Caco-2 (cell line): ENCODE data around the gene FHDC1. TPM values are rescaled to one million over a fixed set of nuclear protein-coding genes. Genes with fewer than 3 reads are reported as not detected.

Experiments
- BruUV-seq: library from RNA; stranded (reverse); fragments of 400-500 nt; replicated peaks from 2 replicates; lab custom pipeline; 2021; lab: Mats Ljungman, UMichigan
- CTCF ChIA-PET: fragments of 300-600 bp; sonication (Branson Sonifier 250); formaldehyde crosslinking; loops from one replicate; lab custom pipeline; 2022; ENCODE audit warnings: antibody characterized with exemption; lab: Charles Lee
- POLR2A ChIA-PET: fragments of 300-600 bp; sonication (Branson Sonifier 250); formaldehyde crosslinking; loops from one replicate; lab custom pipeline; 2022; ENCODE audit warnings: antibody characterized with exemption; lab: Charles Lee
- DNase-seq, 2 experiments: peaks; one replicate each; pipeline versions ENCODE4 v3.0.0 to v3.0.0-alpha.2; 2020 to 2022
- H3K27me3 ChIP-seq: replicated peaks from 2 replicates; pipeline ENCODE4 v1.6.0; 2011; ENCODE audit warnings: low read length; ENCODE audit not compliant: control insufficient read depth, insufficient read depth
- H3K36me3 ChIP-seq: 2 replicates; pipeline ENCODE4 v1.5.1; 2011; ENCODE audit warnings: low read length; ENCODE audit not compliant: control insufficient read depth, insufficient read depth
- H3K4me1 ChIP-seq: fragments of 250-450 bp; sonication (Bioruptor Pico); 2 replicates; pipeline ENCODE4 v1.5.1; 2020; ENCODE audit warnings: mild to moderate bottlenecking
- H3K4me3 ChIP-seq: 2 replicates; pipeline ENCODE4 v1.5.1; 2011; ENCODE audit warnings: low read depth, mild to moderate bottlenecking, control low read depth, low read length
- H3K9me3 ChIP-seq: fragments of 250-450 bp; sonication (Bioruptor Pico); 2 replicates; pipeline ENCODE4 v1.5.1; 2020; ENCODE audit warnings: mild to moderate bottlenecking, moderate library complexity
- H3K27ac Mint-ChIP-seq: one replicate; pipeline ENCODE4 v1.8.0; 2022; ENCODE audit warnings: mixed read lengths; ENCODE audit not compliant: unreplicated experiment
- H3K27me3 Mint-ChIP-seq: one replicate; pipeline ENCODE4 v1.8.0; 2022; ENCODE audit warnings: mixed read lengths; ENCODE audit not compliant: insufficient read depth, unreplicated experiment
- H3K36me3 Mint-ChIP-seq: one replicate; pipeline ENCODE4 v1.8.0; 2022; ENCODE audit warnings: mild to moderate bottlenecking, mixed read lengths; ENCODE audit not compliant: insufficient read depth, unreplicated experiment
- H3K4me1 Mint-ChIP-seq: one replicate; pipeline ENCODE4 v1.8.0; 2022; ENCODE audit warnings: low read depth, mixed read lengths; ENCODE audit not compliant: unreplicated experiment
- H3K4me3 Mint-ChIP-seq: one replicate; pipeline ENCODE4 v1.8.0; 2022; ENCODE audit warnings: mild to moderate bottlenecking, moderate library complexity, mixed read lengths; ENCODE audit not compliant: unreplicated experiment
- H3K9me3 Mint-ChIP-seq: one replicate; pipeline ENCODE4 v1.8.0; 2022; ENCODE audit warnings: mixed read lengths; ENCODE audit not compliant: unreplicated experiment
- CTCF ChIP-seq, 2 experiments: fragments of 200-600 bp in 1 of 2; IDR thresholded peaks; 1 replicate in 1 of 2; 2 replicates in 1 of 2; pipeline versions ENCODE4 v1.5.1 to v1.8.0; 2011 to 2022; ENCODE audit warnings: antibody characterized with exemption in 1 of 2, control low read depth in 1 of 2, inconsistent platforms in 1 of 2, low read depth in 1 of 2, low read length in 1 of 2, mild to moderate bottlenecking in 1 of 2, moderate library complexity in 1 of 2; ENCODE audit not compliant: insufficient read depth in 1 of 2, severe bottlenecking in 1 of 2, unreplicated experiment in 1 of 2
- intact Hi-C: fragments of 100-400 bp; cut with micrococcal nuclease; formaldehyde crosslinking; loops from one replicate; pipeline ENCODE4 v1.10.0; 2022; ENCODE audit not compliant: unreplicated experiment
- total RNA-seq: library from RNA; stranded (reverse); gene quantifications from 2 replicates; pipeline ENCODE4 v1.2.3, GENCODE V29; 2022

The FHDC1 gene
- total RNA-seq, 1 experiment from 2014 or later: 1.4 TPM

- Histone ChIP-seq H3K27me3 (no peaks in the 10 kb centered on the region), H3K4me3 (no peak overlapping the region), H3K4me1 (no peaks in the 10 kb centered on the region; the same call in 1 of the 2 replicates), H3K9me3 (no peaks in the 10 kb centered on the region), H3K36me3 (no peaks in the 10 kb centered on the region)
- no peaks in the 10 kb centered on the region for H3K36me3 Mint-ChIP-seq
- no peak for TF ChIP-seq CTCF (IDR thresholded peaks at IDR 0.05; ENCODE audit: insufficient read depth in 1 of 2, low read depth in 1 of 2, low read length in 1 of 2, severe bottlenecking in 1 of 2, unreplicated experiment in 1 of 2)
- BruUV-seq: no TSS peak
- ChIA-PET POLR2A (no interaction called here), CTCF (interaction anchor here (0.5 kb wide), 1 partner anchor 128 kb away, joined by 3 read pairs; no protein-coding TSS in a partner anchor)
- no peaks in the 10 kb centered on the region for H3K9me3 Mint-ChIP-seq
- no peak overlapping the region for H3K4me3 Mint-ChIP-seq
- DNase-seq: no peak
- H3K27me3 Mint-ChIP-seq: no peaks in the 10 kb centered on the region
- no peak overlapping the region for H3K27ac Mint-ChIP-seq
- intact Hi-C loops: loop anchor here (5.0 kb wide), 1 partner anchor 62 kb away; the partner anchor contains the start of gene FHDC1
- H3K4me1 Mint-ChIP-seq: peaks cover 7% of the 10 kb centered on the region
These were observed 63.4 kb downstream of the FHDC1 start for GRCh38 chr4:152999346-153000075.

DNA sequence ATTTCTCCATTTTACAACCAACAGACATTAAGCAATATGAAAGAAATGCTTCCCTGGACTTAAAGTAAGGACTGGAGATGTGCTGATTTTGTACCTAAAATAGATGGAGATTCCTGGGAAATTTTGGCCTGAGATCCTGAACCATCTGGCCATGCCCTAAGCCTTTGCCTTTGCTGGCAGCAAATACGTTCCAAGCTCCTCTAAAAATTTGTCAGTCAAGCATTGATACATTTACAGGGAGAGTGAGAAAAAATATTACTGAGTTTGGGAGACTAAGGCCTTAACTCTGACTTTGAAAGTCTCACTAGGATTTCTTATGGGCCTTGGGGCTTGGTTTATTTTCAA, 63.9 kb downstream of the FHDC1 start:
- DNase-seq: no peak
- BruUV-seq: no TSS peak
- no peaks in the 10 kb centered on the region; the same call in 1 of the 2 replicates for H3K4me1 ChIP-seq
- Mint-ChIP-seq H3K4me3 (no peak overlapping the region), H3K27me3 (no peaks in the 10 kb centered on the region), H3K36me3 (no peaks in the 10 kb centered on the region), H3K9me3 (no peaks in the 10 kb centered on the region), H3K27ac (no peak overlapping the region), H3K4me1 (peaks cover 7% of the 10 kb centered on the region)
- H3K27me3 ChIP-seq: no peaks in the 10 kb centered on the region
- intact Hi-C loops: no loop called here
- ChIA-PET CTCF (interaction anchor here (0.5 kb wide), 1 partner anchor 128 kb away, joined by 3 read pairs; no protein-coding TSS in a partner anchor), POLR2A (no interaction called here)
- no peak overlapping the region for H3K4me3 ChIP-seq
- H3K9me3 ChIP-seq: no peaks in the 10 kb centered on the region
- TF ChIP-seq CTCF (IDR thresholded peaks at IDR 0.05; ENCODE audit: insufficient read depth in 1 of 2, low read depth in 1 of 2, low read length in 1 of 2, severe bottlenecking in 1 of 2, unreplicated experiment in 1 of 2): no peak
- H3K36me3 ChIP-seq: no peaks in the 10 kb centered on the region

DNA sequence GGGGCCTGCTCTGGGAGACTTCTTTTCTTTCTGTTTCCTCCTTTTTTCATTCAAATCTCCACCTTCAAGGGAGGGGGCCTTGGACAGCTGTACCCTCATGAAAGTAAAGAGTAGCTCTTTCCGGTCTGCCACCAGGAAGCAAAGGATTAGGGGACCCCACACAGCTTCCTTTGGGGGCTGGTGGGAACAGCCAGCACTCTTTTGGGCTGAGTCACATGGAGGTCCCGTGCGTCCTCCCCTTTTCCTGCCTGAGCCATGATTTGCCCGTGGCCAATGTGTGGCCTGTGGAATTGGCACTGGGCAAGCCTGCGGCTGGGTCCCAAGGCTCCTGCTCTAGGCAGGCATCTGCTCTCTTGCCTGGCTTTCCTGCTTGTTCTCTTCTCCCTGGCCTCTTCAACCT, 65.5 kb downstream of the FHDC1 start:
- Histone ChIP-seq H3K4me1 (no peaks in the 10 kb centered on the region), H3K9me3 (no peaks in the 10 kb centered on the region), H3K27me3 (no peaks in the 10 kb centered on the region), H3K4me3 (no peak overlapping the region), H3K36me3 (no peaks in the 10 kb centered on the region)
- Mint-ChIP-seq H3K36me3 (no peaks in the 10 kb centered on the region), H3K27ac (no peak overlapping the region), H3K27me3 (no peaks in the 10 kb centered on the region), H3K9me3 (no peaks in the 10 kb centered on the region), H3K4me3 (no peak overlapping the region), H3K4me1 (no peaks in the 10 kb centered on the region)
- POLR2A ChIA-PET: no interaction called here
- DNase-seq: no peak
- no TSS peak for BruUV-seq
- intact Hi-C loops: no loop called here
- CTCF ChIA-PET: interaction anchor here (0.7 kb wide), 1 partner anchor 71 kb away, joined by 3 read pairs; no protein-coding TSS in a partner anchor
- no peak for TF ChIP-seq CTCF (IDR thresholded peaks at IDR 0.05; ENCODE audit: insufficient read depth in 1 of 2, low read depth in 1 of 2, low read length in 1 of 2, severe bottlenecking in 1 of 2, unreplicated experiment in 1 of 2)
